HCT116 (cell line): Measurements from ENCODE around the gene EIF2D. TPM values are rescaled to one million over a fixed set of nuclear protein-coding genes. Genes with fewer than 3 reads are reported as not detected.

Experiments
- ATAC-seq: fragments of 200-7000 bp; cut with Tn5 transposase; 2 replicates; pipeline ENCODE4 v1.9.1; 2020; ENCODE audit warnings: mild to moderate bottlenecking, moderate library complexity
- BruUV-seq: library from RNA; stranded (reverse); fragments of 400-500 nt; replicated peaks from 2 replicates; lab custom pipeline; 2021; lab: Mats Ljungman, UMichigan
- CTCF ChIA-PET: fragments of 300-600 bp; sonication (Branson Sonifier 250); formaldehyde crosslinking; loops from one replicate; lab custom pipeline; 2021; ENCODE audit warnings: antibody characterized with exemption; lab: Charles Lee
- POLR2A ChIA-PET: fragments of 300-600, 350-600 bp; sonication (Branson Sonifier 250); formaldehyde crosslinking; loops from one replicate; lab custom pipeline; 2021; ENCODE audit warnings: antibody characterized with exemption; lab: Charles Lee
- RAD21 ChIA-PET, 2 experiments: fragments of 300-600 bp; sonication (Branson Sonifier 250); formaldehyde crosslinking; loops; one replicate each; lab custom pipeline; 2023; ENCODE audit warnings: low total read pairs in 2 of 2; ENCODE audit not compliant: uncharacterized antibody in 2 of 2, unreplicated experiment in 2 of 2, low non-redundant PET in 1 of 2; lab: Charles Lee
- DNase-seq: peaks from one replicate; pipeline ENCODE4 v3.0.0-alpha.2; 2010; ENCODE audit warnings: low read depth, low spot score
- H2AFZ ChIP-seq: fragments of 200-600 bp; shearing (Covaris generic), sonication (generic); 2 replicates; pipeline ENCODE4 v1.6.1; 2017; ENCODE audit warnings: low read depth, mixed run types, mixed read lengths, antibody characterized with exemption, low read length; ENCODE audit not compliant: poor library complexity, severe bottlenecking
- H3K27ac ChIP-seq: 2 replicates; pipeline ENCODE4 v1.5.1; 2012; ENCODE audit warnings: low read depth, low read length
- H3K27me3 ChIP-seq: fragments of 200-600 bp; sonication (generic); 2 replicates; pipeline ENCODE4 v1.6.1; 2016; ENCODE audit warnings: mixed run types, low read length, mixed read lengths; ENCODE audit not compliant: insufficient read depth
- H3K36me3 ChIP-seq, 2 experiments: fragments of 200-500 bp in 1 of 2; fragments of 200-600 bp in 1 of 2; sonication (Bioruptor generic) in 1 of 2; sonication (generic) in 1 of 2; 2 replicates each; pipeline versions ENCODE4 v1.5.1 to v1.6.1; 2014 to 2016; ENCODE audit warnings: low read length in 2 of 2, inconsistent platforms in 1 of 2, mixed read lengths in 1 of 2, mixed run types in 1 of 2; ENCODE audit not compliant: insufficient read depth in 2 of 2, control insufficient read depth in 1 of 2
- H3K4me1 ChIP-seq, 2 experiments: fragments of 200-600 bp in 1 of 2; sonication (generic) in 1 of 2; 2 replicates each; pipeline versions ENCODE4 v1.5.1 to v1.6.1; 2012 to 2017; ENCODE audit warnings: low read length in 2 of 2, inconsistent platforms in 1 of 2, mild to moderate bottlenecking in 1 of 2, mixed read lengths in 1 of 2, mixed run types in 1 of 2, moderate library complexity in 1 of 2; ENCODE audit not compliant: insufficient read depth in 2 of 2, control insufficient read depth in 1 of 2
- H3K4me2 ChIP-seq: fragments of 200-600 bp; sonication (generic); 2 replicates; pipeline ENCODE4 v1.6.1; 2017; ENCODE audit warnings: mixed run types, low read length, mixed read lengths
- H3K4me3 ChIP-seq, 2 experiments: fragments of 200-600 bp in 1 of 2; sonication (generic) in 1 of 2; replicated peaks in 1 of 2; 2 replicates each; pipeline ENCODE4 v1.5.1; 2011 to 2016; ENCODE audit warnings: low read length in 2 of 2, control low read depth in 1 of 2, low read depth in 1 of 2, mild to moderate bottlenecking in 1 of 2, mixed read lengths in 1 of 2, mixed run types in 1 of 2
- H3K79me2 ChIP-seq: fragments of 200-600 bp; sonication (generic); 2 replicates; pipeline ENCODE4 v1.6.1; 2017; ENCODE audit warnings: mild to moderate bottlenecking, mixed run types, low read length, moderate library complexity, mixed read lengths; ENCODE audit not compliant: insufficient read depth
- H3K9ac ChIP-seq: fragments of 200-600 bp; sonication (generic); 2 replicates; pipeline ENCODE4 v1.6.1; 2016; ENCODE audit warnings: low read length, mixed read lengths
- H3K9me2 ChIP-seq: fragments of 200-600 bp; sonication (generic), shearing (Covaris generic); 2 replicates; pipeline ENCODE4 v1.6.1; 2017; ENCODE audit warnings: mixed run types, mild to moderate bottlenecking, moderate library complexity; ENCODE audit not compliant: insufficient read depth
- H3K9me3 ChIP-seq, 2 experiments: fragments of 200-500 bp in 1 of 2; fragments of 200-600 bp in 1 of 2; sonication (Bioruptor generic) in 1 of 2; sonication (generic) in 1 of 2; 2 replicates each; pipeline ENCODE4 v1.6.1; 2014 to 2017; ENCODE audit warnings: low read length in 2 of 2, mixed read lengths in 2 of 2, inconsistent platforms in 1 of 2, low read depth in 1 of 2, mild to moderate bottlenecking in 1 of 2, mixed run types in 1 of 2, moderate library complexity in 1 of 2; ENCODE audit not compliant: control insufficient read depth in 1 of 2, insufficient read depth in 1 of 2
- H4K20me1 ChIP-seq: fragments of 200-600 bp; sonication (generic), shearing (Covaris generic); 2 replicates; pipeline ENCODE4 v1.6.1; 2017; ENCODE audit warnings: mixed run types, mild to moderate bottlenecking, moderate library complexity; ENCODE audit not compliant: insufficient read depth
- CBX3 ChIP-seq: IDR thresholded peaks from 2 replicates; pipeline ENCODE4 v1.6.1; 2012; ENCODE audit warnings: low read depth
- CEBPB ChIP-seq: IDR thresholded peaks from 2 replicates; pipeline ENCODE4 v1.6.1; 2012; ENCODE audit warnings: low read depth
- EGR1 ChIP-seq: IDR thresholded peaks from 2 replicates; pipeline ENCODE4 v1.6.1; 2012; ENCODE audit warnings: low read depth
- ELF1 ChIP-seq: IDR thresholded peaks from 2 replicates; pipeline ENCODE4 v1.6.1; 2012; ENCODE audit warnings: low read depth, borderline replicate concordance
- EZH2phosphoT487 ChIP-seq: fragments of 200-600 bp; IDR thresholded peaks from 2 replicates; pipeline ENCODE4 v1.6.1; 2018; ENCODE audit warnings: antibody characterized with exemption, borderline replicate concordance
- MAX ChIP-seq: IDR thresholded peaks from 2 replicates; pipeline ENCODE4 v1.6.1; 2012
- POLR2A ChIP-seq: IDR thresholded peaks from 2 replicates; pipeline ENCODE4 v1.7.0; 2011; ENCODE audit warnings: borderline replicate concordance; ENCODE audit not compliant: insufficient read depth, insufficient read length; ENCODE audit errors: extremely low read depth
- RAD21 ChIP-seq: IDR thresholded peaks from 2 replicates; pipeline ENCODE4 v1.6.1; 2012; ENCODE audit warnings: low read depth, mild to moderate bottlenecking
- SIN3A ChIP-seq: IDR thresholded peaks from 2 replicates; pipeline ENCODE4 v1.6.1; 2012; ENCODE audit warnings: low read depth
- SP1 ChIP-seq: IDR thresholded peaks from 2 replicates; pipeline ENCODE4 v1.6.1; 2012; ENCODE audit warnings: low read depth
- SRF ChIP-seq: IDR thresholded peaks from 2 replicates; pipeline ENCODE4 v1.6.1; 2012; ENCODE audit warnings: low read depth
- YY1 ChIP-seq: IDR thresholded peaks from 2 replicates; pipeline ENCODE4 v1.6.1; 2011; ENCODE audit warnings: low read length, low read depth, moderate library complexity, mild to moderate bottlenecking; ENCODE audit not compliant: insufficient replicate concordance; ENCODE audit errors: extremely low read depth
- ZBTB33 ChIP-seq: IDR thresholded peaks from 2 replicates; pipeline ENCODE4 v1.6.1; 2011; ENCODE audit warnings: mild to moderate bottlenecking, low read length, moderate library complexity; ENCODE audit not compliant: insufficient replicate concordance; ENCODE audit errors: extremely low read depth
- ZNF274 ChIP-seq: fragments of 200-500 bp; sonication (Bioruptor generic); IDR thresholded peaks from 2 replicates; pipeline ENCODE4 v1.6.1; 2014; ENCODE audit warnings: mild to moderate bottlenecking, low read depth, low read length, inconsistent platforms
- intact Hi-C: fragments of 100-400 bp; cut with micrococcal nuclease; formaldehyde crosslinking; loops from 2 replicates; pipeline ENCODE4 v1.10.0; 2022
- total RNA-seq: library from RNA; stranded (reverse); gene quantifications from one replicate; pipeline ENCODE4 v1.2.1, GENCODE V29; 2021; ENCODE audit not compliant: unreplicated experiment
- TF ChIP-seq, protein P1 (sequence below): IDR thresholded peaks from 2 replicates; pipeline ENCODE4 v1.6.1; 2012

Gene EIF2D
- total RNA-seq, 1 experiment from 2014 or later, result 54.8 TPM

DNA sequence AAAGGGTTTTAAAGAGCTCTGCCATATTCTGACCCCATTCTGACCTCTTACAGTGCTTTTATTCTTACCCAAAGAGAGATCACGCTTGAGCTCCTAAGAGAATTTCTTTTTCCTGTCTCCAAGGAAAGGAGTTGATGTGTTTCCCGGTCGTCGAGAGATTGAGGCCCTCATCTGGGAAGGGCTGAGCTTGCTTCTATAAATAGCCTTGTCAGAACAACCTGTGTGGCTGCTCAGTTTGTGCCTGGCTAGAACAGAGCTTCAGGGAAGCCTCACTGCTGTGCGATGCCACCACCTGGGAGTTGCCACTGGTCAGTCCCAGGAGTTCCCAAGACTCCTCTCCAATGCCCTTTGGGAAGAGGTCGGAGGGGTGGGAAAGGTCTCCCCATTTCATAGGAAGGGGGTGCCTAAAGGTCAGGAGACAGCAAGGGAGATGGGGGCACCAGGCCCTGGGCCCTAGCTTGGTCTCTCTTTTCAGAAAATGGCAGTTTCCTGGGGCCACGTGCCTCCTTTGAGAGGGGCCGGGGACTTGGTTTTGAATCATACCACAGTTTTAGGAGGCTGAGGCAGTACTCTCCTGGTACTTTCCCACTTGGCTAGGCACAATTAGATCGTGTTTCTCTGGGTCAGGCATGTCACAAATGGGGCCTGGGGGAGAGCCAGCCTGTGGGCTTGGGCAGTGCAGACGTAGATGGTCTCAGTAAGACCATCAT, 52.1 kb downstream of the EIF2D start:
- Histone ChIP-seq H3K9me2 (no peaks in the 10 kb centered on the region), H3K9ac (no peak overlapping the region), H3K4me2 (no peak overlapping the region), H3K9me3 (no peaks in the 10 kb centered on the region), H4K20me1 (no peaks in the 10 kb centered on the region), H2AFZ (no peak overlapping the region), H3K27ac (no peak overlapping the region), H3K36me3 (no peaks in the 10 kb centered on the region), H3K4me1 (peaks cover 5 to 23% of the 10 kb centered on the region in 2 experiments; a peak in 3 of 4 replicates), H3K4me3 (no peak overlapping the region), H3K79me2 (no peaks in the 10 kb centered on the region), H3K27me3 (no peaks in the 10 kb centered on the region)
- POLR2A ChIA-PET, result no interaction called here
- intact Hi-C loops, result no loop called here
- no peak for ATAC-seq
- DNase-seq, result no peak
- RAD21 ChIA-PET, result no interaction called here
- TF ChIP-seq POLR2A, result no peak
- TF ChIP-seq, protein P1, sequence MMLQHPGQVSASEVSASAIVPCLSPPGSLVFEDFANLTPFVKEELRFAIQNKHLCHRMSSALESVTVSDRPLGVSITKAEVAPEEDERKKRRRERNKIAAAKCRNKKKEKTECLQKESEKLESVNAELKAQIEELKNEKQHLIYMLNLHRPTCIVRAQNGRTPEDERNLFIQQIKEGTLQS, result no peak
- TF ChIP-seq SIN3A, result no peak
- TF ChIP-seq SRF, result no peak
- TF ChIP-seq ZNF274, result no peak
- no peak for TF ChIP-seq YY1
- TF ChIP-seq EGR1, result no peak
- BruUV-seq, result no TSS peak
- CTCF ChIA-PET, result interaction anchor here (0.8 kb wide), 1 partner anchor 15 kb away, joined by 3 read pairs; no protein-coding TSS in a partner anchor

- ChIA-PET CTCF (interaction anchor here (0.8 kb wide), 1 partner anchor 15 kb away, joined by 3 read pairs; no protein-coding TSS in a partner anchor), RAD21 (no interaction called here)
- ATAC-seq, result no peak
- no peak for TF ChIP-seq EZH2phosphoT487
- no peak for TF ChIP-seq CBX3
- no peak for TF ChIP-seq SP1
- TF ChIP-seq ELF1, result no peak
- TF ChIP-seq MAX, result no peak
- TF ChIP-seq ZNF274, result no peak
- no peak for TF ChIP-seq RAD21
- no peak for TF ChIP-seq CEBPB
- TF ChIP-seq ZBTB33, result no peak
These were observed 52.6 kb downstream of the EIF2D start for GRCh38 chr1:206559672-206559995.

More at GRCh38 chr1:206559672-206559995, 52.6 kb downstream of the EIF2D start:
- H3K9me2 ChIP-seq, result no peaks in the 10 kb centered on the region
- no peaks in the 10 kb centered on the region for H3K27me3 ChIP-seq
- peaks cover 5 to 23% of the 10 kb centered on the region in 2 experiments; a peak in 3 of 4 replicates for H3K4me1 ChIP-seq
- H3K9ac ChIP-seq, result no peak overlapping the region
- H2AFZ ChIP-seq, result no peak overlapping the region
- H4K20me1 ChIP-seq, result no peaks in the 10 kb centered on the region
- no peak overlapping the region for H3K4me2 ChIP-seq
- POLR2A ChIA-PET, result no interaction called here
- intact Hi-C loops, result no loop called here
- no TSS peak for BruUV-seq
- no peaks in the 10 kb centered on the region for H3K9me3 ChIP-seq
- no peak overlapping the region for H3K27ac ChIP-seq
- no peak for DNase-seq
- no peaks in the 10 kb centered on the region for H3K36me3 ChIP-seq
- no peaks in the 10 kb centered on the region for H3K79me2 ChIP-seq
- no peak overlapping the region for H3K4me3 ChIP-seq
